HepG2 (cell line): ENCODE measurements around the gene STX5. TPM values are rescaled to one million over a fixed set of nuclear protein-coding genes. Genes with fewer than 3 reads are reported as not detected.
A peak's percentile ranks its signal among the peaks of the same experiment; 100 is the strongest.

Source experiments
- ARNT2 ChIP-seq: sonication (generic); formaldehyde crosslinking; IDR thresholded peaks from 2 replicates; pipeline ENCODE4 v1.8.0; 2022; ENCODE audit warnings: mild to moderate bottlenecking, low read depth, missing genetic modification reagents, moderate library complexity
- CC2D1A ChIP-seq: sonication (generic); formaldehyde crosslinking; IDR thresholded peaks from 2 replicates; pipeline ENCODE4 v1.8.1; 2023; ENCODE audit warnings: mild to moderate bottlenecking, missing genetic modification reagents
- DBP ChIP-seq: sonication (generic); formaldehyde crosslinking; IDR thresholded peaks from 2 replicates; pipeline ENCODE4 v1.4.0; 2020; ENCODE audit warnings: missing genetic modification reagents; ENCODE audit errors: not compliant biosample characterization
- ERF ChIP-seq: IDR thresholded peaks from 2 replicates; pipeline ENCODE4 v1.6.1; 2018; ENCODE audit warnings: missing biosample characterization, missing genetic modification reagents
- FLYWCH1 ChIP-seq: sonication (generic); formaldehyde crosslinking; IDR thresholded peaks from 2 replicates; pipeline ENCODE4 v1.8.1; 2023; ENCODE audit warnings: mild to moderate bottlenecking, missing genetic modification reagents
- FOSL2 ChIP-seq: sonication (generic); formaldehyde crosslinking; IDR thresholded peaks from 2 replicates; pipeline ENCODE4 v1.4.0; 2020; ENCODE audit warnings: missing genetic modification reagents
- KDM1A ChIP-seq: IDR thresholded peaks from 2 replicates; pipeline ENCODE4 v1.6.1; 2016; ENCODE audit warnings: missing compliant biosample characterization
- KLF6 ChIP-seq: IDR thresholded peaks from 2 replicates; pipeline ENCODE4 v1.8.0; 2016; ENCODE audit warnings: missing biosample characterization, missing genetic modification reagents
- KMT2B ChIP-seq: IDR thresholded peaks from 2 replicates; pipeline ENCODE4 v1.6.1; 2016; ENCODE audit warnings: missing genetic modification reagents, missing compliant biosample characterization
- MTA1 ChIP-seq: sonication (generic); formaldehyde crosslinking; IDR thresholded peaks from 2 replicates; pipeline ENCODE4 v1.4.0; 2020; ENCODE audit warnings: missing genetic modification reagents, mild to moderate bottlenecking, borderline replicate concordance
- NCOR1 ChIP-seq: fragments of 200-600 bp; sonication (generic); IDR thresholded peaks from 2 replicates; pipeline ENCODE4 v1.7.0; 2017; ENCODE audit warnings: antibody characterized with exemption, low read length, borderline replicate concordance
- NR2C2 ChIP-seq: sonication (generic); formaldehyde crosslinking; IDR thresholded peaks from 2 replicates; pipeline ENCODE4 v1.4.0; 2020; ENCODE audit warnings: missing genetic modification reagents, mild to moderate bottlenecking, moderate library complexity, borderline replicate concordance
- NRL ChIP-seq: sonication (generic); formaldehyde crosslinking; IDR thresholded peaks from 2 replicates; pipeline ENCODE4 v1.5.0; 2020; ENCODE audit warnings: missing genetic modification reagents, mild to moderate bottlenecking, moderate library complexity, borderline replicate concordance
- PAF1 ChIP-seq: IDR thresholded peaks from 2 replicates; pipeline ENCODE4 v1.6.1; 2016; ENCODE audit warnings: missing genetic modification reagents, missing compliant biosample characterization
- PTBP1 ChIP-seq: fragments of 200-400 bp; formaldehyde crosslinking; IDR thresholded peaks from 2 replicates; pipeline ENCODE4 v1.6.1; 2018; ENCODE audit warnings: low read length, low read depth; ENCODE audit not compliant: poor library complexity, severe bottlenecking
- TCF7L2 ChIP-seq: IDR thresholded peaks from 2 replicates; pipeline ENCODE4 v1.6.1; 2011; ENCODE audit warnings: mild to moderate bottlenecking, low read depth, low read length, moderate library complexity
- U2AF1 ChIP-seq: fragments of 200-400 bp; formaldehyde crosslinking; optimal IDR thresholded peaks from 2 replicates; pipeline ENCODE3; 2017; ENCODE audit warnings: mild to moderate bottlenecking, low read depth, low read length
- UBTF ChIP-seq: sonication (generic); formaldehyde crosslinking; IDR thresholded peaks from 2 replicates; pipeline ENCODE4 v1.4.0; 2020; ENCODE audit warnings: mild to moderate bottlenecking, missing genetic modification reagents
- XRCC5 ChIP-seq: fragments of 200-400 bp; formaldehyde crosslinking; optimal IDR thresholded peaks from 2 replicates; pipeline ENCODE3; 2017; ENCODE audit warnings: mild to moderate bottlenecking, low read length
- YY1 ChIP-seq: IDR thresholded peaks from 2 replicates; pipeline ENCODE4 v1.6.1; 2011; ENCODE audit warnings: low read length, low read depth, moderate library complexity, mild to moderate bottlenecking; ENCODE audit not compliant: insufficient read depth, insufficient replicate concordance
- ZBTB20 ChIP-seq: sonication (generic); formaldehyde crosslinking; IDR thresholded peaks from 2 replicates; pipeline ENCODE4 v1.8.1; 2023; ENCODE audit warnings: missing genetic modification reagents, low read depth, mild to moderate bottlenecking, borderline replicate concordance
- ZBTB3 ChIP-seq: sonication (generic); formaldehyde crosslinking; IDR thresholded peaks from 2 replicates; pipeline ENCODE4 v1.4.0; 2020; ENCODE audit warnings: low read depth, mild to moderate bottlenecking, moderate library complexity, missing genetic modification reagents, borderline replicate concordance
- ZNF17 ChIP-seq: sonication (generic); formaldehyde crosslinking; IDR thresholded peaks from 2 replicates; pipeline ENCODE4 v1.5.0; 2020; ENCODE audit warnings: mild to moderate bottlenecking, missing genetic modification reagents
- ZNF20 ChIP-seq: sonication (generic); formaldehyde crosslinking; IDR thresholded peaks from 2 replicates; pipeline ENCODE4 v1.4.0; 2020; ENCODE audit warnings: mild to moderate bottlenecking, moderate library complexity, missing genetic modification reagents
- ZNF335 ChIP-seq: sonication (generic); formaldehyde crosslinking; IDR thresholded peaks from 2 replicates; pipeline ENCODE4 v1.4.0; 2020; ENCODE audit warnings: missing genetic modification reagents
- ZNF354B ChIP-seq: sonication (generic); formaldehyde crosslinking; IDR thresholded peaks from 2 replicates; pipeline ENCODE4 v1.8.0; 2022; ENCODE audit warnings: mild to moderate bottlenecking, missing genetic modification reagents
- ZNF75D ChIP-seq: sonication (generic); formaldehyde crosslinking; IDR thresholded peaks from 2 replicates; pipeline ENCODE4 v1.8.1; 2023; ENCODE audit warnings: missing genetic modification reagents, mild to moderate bottlenecking, borderline replicate concordance
- ZNF766 ChIP-seq: sonication (generic); formaldehyde crosslinking; IDR thresholded peaks from 2 replicates; pipeline ENCODE4 v1.5.0; 2020; ENCODE audit warnings: missing genetic modification reagents, borderline replicate concordance
- ZSCAN9 ChIP-seq: IDR thresholded peaks from 2 replicates; pipeline ENCODE4 v1.6.1; 2016; ENCODE audit warnings: borderline replicate concordance
- polyA plus RNA-seq, 8 experiments: library from polyadenylated mRNA; depleted of rRNA in 3 of 8; stranded (reverse) in 7 of 8; unstranded in 1 of 8; fragments of >200 nt; fragmentation: Illumina TruSeq in 4 of 8; extraction: Trizol in 4 of 8; gene quantifications; 2 replicates each; pipeline versions ENCODE4 v1.2.1 to v1.2.3, GENCODE V29; 2011 to 2016; ENCODE audit warnings: low read depth in 4 of 8, missing spikeins in 1 of 8, mixed read lengths in 1 of 8; ENCODE audit not compliant: insufficient read depth in 1 of 8
- total RNA-seq, 5 experiments: library from RNA; depleted of rRNA; stranded (reverse); fragments of >200 nt; fragmentation: Illumina TruSeq; extraction: Trizol; gene quantifications; 2 replicates each; pipeline ENCODE4 v1.2.3, GENCODE V29; 2016; ENCODE audit warnings: low read depth in 1 of 5

STX5 gene
- total and polyA plus RNA-seq, 2 of the 13 experiments (the other 11 are each of a cell fraction or from before 2014, with no cell fraction given): 26.9 to 30.0 TPM

GRCh38 chr11:62855571-62856332 is 23.9 kb upstream of the STX5 start (continued):
- TF ChIP-seq CC2D1A: no peak
- no peak for TF ChIP-seq ZNF75D (CRISPR knock-in tag)
- TF ChIP-seq NCOR1: no peak
- peak; percentile 84 for TF ChIP-seq UBTF (CRISPR knock-in tag)
- peak; percentile 99 for TF ChIP-seq NRL
- TF ChIP-seq ZNF335: peak; percentile 82
- peak; percentile 68; the same call in 1 of the 2 replicates for TF ChIP-seq NR2C2 (CRISPR knock-in tag)
- TF ChIP-seq ZSCAN9 (CRISPR knock-in tag): peak; percentile 88
- TF ChIP-seq ZNF20 (CRISPR knock-in tag): no peak; the same call in 1 of the 2 replicates
- peak; percentile 99 for TF ChIP-seq ARNT2
- no peak for TF ChIP-seq TCF7L2
- 0 out of 2 replicates have a peak, but pooled peaks have one; percentile 56 for TF ChIP-seq ZBTB3
- no peak for TF ChIP-seq KDM1A (CRISPR knock-in tag)
- TF ChIP-seq YY1: peak; percentile 84
- TF ChIP-seq ERF: peak; percentile 95
- peak; percentile 81; the same call in 1 of the 2 replicates for TF ChIP-seq ZNF17
- peak; percentile 98 for TF ChIP-seq KLF6
- TF ChIP-seq MTA1 (CRISPR knock-in tag): peak; percentile 86; the same call in 1 of the 2 replicates
- peak; percentile 81 for TF ChIP-seq KMT2B (CRISPR knock-in tag)
- peak; percentile 67; the same call in 1 of the 2 replicates for TF ChIP-seq ZBTB20 (CRISPR knock-in tag)
- TF ChIP-seq PAF1 (CRISPR knock-in tag): no peak
- peak; percentile 97 for TF ChIP-seq DBP (CRISPR knock-in tag)
- TF ChIP-seq ZNF766 (CRISPR knock-in tag): peak; percentile 98
- TF ChIP-seq FOSL2 (CRISPR knock-in tag): peak; percentile 63
- no peak for TF ChIP-seq XRCC5
- no peak for TF ChIP-seq FLYWCH1 (CRISPR knock-in tag)
- no peak for TF ChIP-seq PTBP1
- no peak for TF ChIP-seq U2AF1
- TF ChIP-seq ZNF354B (CRISPR knock-in tag): peak; percentile 97; the same call in 1 of the 2 replicates
